GM18511 (cell line): ENCODE data around the gene ARHGAP9.
"Not testable (repeated sequence)": the region's sequence is repeated elsewhere in the genome, so short reads cannot be mapped to it uniquely, and the experiment has no call there.

Experiments used
- ATAC-seq: cut with Tn5 transposase; IDR thresholded peaks from one replicate; pipeline ENCODE4 v1.9.1; 2021; ENCODE audit warnings: mild to moderate bottlenecking, moderate library complexity; ENCODE audit not compliant: unreplicated experiment

ARHGAP9 gene

GRCh38 chr12:57495051-57495701, 15.5 kb upstream of the ARHGAP9 start:
- not testable (repeated sequence) for ATAC-seq

- ATAC-seq, result no peak
These were observed 12.0 kb upstream of the ARHGAP9 start for GRCh38 chr12:57491393-57492280.

GRCh38 chr12:57490126-57490525, 10.5 kb upstream of the ARHGAP9 start:
- no peak for ATAC-seq

- no peak for ATAC-seq
These were observed 9.5 kb upstream of the ARHGAP9 start for GRCh38 chr12:57489157-57489641.

- ATAC-seq, result no peak
These were observed 8.9 kb upstream of the ARHGAP9 start for GRCh38 chr12:57488402-57489156.

GRCh38 chr12:57487597-57488401, 8.1 kb upstream of the ARHGAP9 start, which contains the start of gene MARS1:
MARS1 (plus strand) TSS chr12:57488068; CDS start chr12:57488091, 23 bp downstream.
- ATAC-seq, result peak; percentile 98

- no peak for ATAC-seq
These were observed 7.5 kb upstream of the ARHGAP9 start for GRCh38 chr12:57487055-57487596.

GRCh38 chr12:57485695-57486094, 6.0 kb upstream of the ARHGAP9 start:
- ATAC-seq, result no peak

GRCh38 chr12:57483466-57483865, 3.8 kb upstream of the ARHGAP9 start:
- no peak for ATAC-seq

- no peak for ATAC-seq
These were observed 2.0 kb upstream of the ARHGAP9 start for GRCh38 chr12:57481671-57482070.

- ATAC-seq, result no peak
These were observed 657 bp downstream of the ARHGAP9 start for GRCh38 chr12:57479043-57479375.

GRCh38 chr12:57477710-57478681, 1.7 kb downstream of the ARHGAP9 start:
- ATAC-seq, result peak; percentile 51

- no peak for ATAC-seq
These were observed 2.5 kb downstream of the ARHGAP9 start for GRCh38 chr12:57476993-57477709.

GRCh38 chr12:57476162-57476992, 3.3 kb downstream of the ARHGAP9 start:
- peak; percentile 47 for ATAC-seq

GRCh38 chr12:57475271-57476161, 4.2 kb downstream of the ARHGAP9 start:
- ATAC-seq, result no peak

- ATAC-seq, result no peak
These were observed 4.8 kb downstream of the ARHGAP9 start for GRCh38 chr12:57474862-57475261.

- ATAC-seq, result no peak
These were observed 5.2 kb downstream of the ARHGAP9 start for GRCh38 chr12:57474430-57474829.
